H1 (cell line): ENCODE results near the gene CYB561A3. TPM values are rescaled to one million over a fixed set of nuclear protein-coding genes. Genes with fewer than 3 reads are reported as not detected.

Experiments used
- EGR1 ChIP-seq: IDR thresholded peaks from 2 replicates; pipeline ENCODE4 v1.6.1; 2011; ENCODE audit warnings: low read depth, low read length, borderline replicate concordance
- JUND ChIP-seq: IDR thresholded peaks from 2 replicates; pipeline ENCODE4 v1.6.1; 2011; ENCODE audit warnings: mild to moderate bottlenecking, improper control_type of control experiment, low read length
- KDM5A ChIP-seq: fragments of 200-600 bp; IDR thresholded peaks from 2 replicates; pipeline ENCODE4 v1.7.1; 2012; ENCODE audit warnings: mild to moderate bottlenecking, low read length, inconsistent platforms, mixed read lengths
- PHF8 ChIP-seq: fragments of 200-600 bp; sonication (generic); conservative IDR thresholded peaks from 2 replicates; pipeline ENCODE4 v1.7.1; 2012; ENCODE audit warnings: low read depth, mild to moderate bottlenecking, inconsistent platforms, low read length, moderate library complexity
- RBBP5 ChIP-seq: IDR thresholded peaks from 2 replicates; pipeline ENCODE4 v1.7.1; 2012; ENCODE audit warnings: low read depth, mild to moderate bottlenecking, inconsistent platforms, low read length, moderate library complexity, borderline replicate concordance
- SIX5 ChIP-seq: IDR thresholded peaks from 2 replicates; pipeline ENCODE4 v1.6.1; 2011; ENCODE audit warnings: mild to moderate bottlenecking, low read depth, low read length
- ZNF274 ChIP-seq: IDR thresholded peaks from 2 replicates; pipeline ENCODE4 v1.7.0; 2012; ENCODE audit warnings: low read length, borderline replicate concordance; ENCODE audit errors: extremely low read depth
- polyA plus RNA-seq, 7 experiments: library from polyadenylated mRNA; depleted of rRNA in 3 of 7; stranded (reverse) in 5 of 7; unstranded in 2 of 7; fragments of >200 nt in 5 of 7; fragments of 200-250 nt in 2 of 7; gene quantifications; 1 replicate in 5 of 7; 2 replicates in 1 of 7; 4 replicates in 1 of 7; pipeline versions ENCODE4 v1.2.1 to v1.2.3, GENCODE V29; 2011 to 2013; ENCODE audit warnings: missing spikeins in 2 of 7, mixed read lengths in 2 of 7
- total RNA-seq: library from RNA; stranded (reverse); fragmentation: NEBNext Ultra II Directional; extraction: Animal tissue kit (Norgen Biotek cat#: 25700); gene quantifications from 2 replicates; pipeline ENCODE4 v1.2.1, GENCODE V29; 2021

CYB561A3 gene
- total and polyA plus RNA-seq, 2 of the 8 experiments (the other 6 are each of a cell fraction or from before 2014, with no cell fraction given), result 29.6 to 41.2 TPM

DNA sequence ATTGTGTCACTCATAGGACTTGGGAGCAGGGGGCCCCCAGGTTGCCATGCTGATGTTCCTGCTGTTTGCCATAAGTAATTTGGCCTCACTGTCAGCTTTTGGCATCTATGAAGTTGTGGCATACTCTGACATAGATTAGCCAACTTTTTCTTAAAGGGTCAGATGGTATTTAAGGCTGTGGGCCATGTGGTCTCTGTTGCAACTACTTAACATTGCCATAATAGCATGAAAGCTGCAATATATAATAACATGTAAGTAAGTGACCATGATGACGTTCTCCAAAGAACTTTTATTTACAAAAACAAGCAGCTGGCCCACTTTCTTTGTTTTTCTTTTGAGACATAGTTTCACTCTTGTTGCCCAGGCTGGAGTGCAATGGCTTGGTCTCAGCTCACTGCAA is 28.5 kb upstream of the CYB561A3 start (continued):
- TF ChIP-seq KDM5A, result no peak
- no peak for TF ChIP-seq JUND
- TF ChIP-seq PHF8, result no peak
- no peak for TF ChIP-seq SIX5
- no peak for TF ChIP-seq EGR1
- no peak for TF ChIP-seq ZNF274
- TF ChIP-seq RBBP5, result no peak
